HuH-7.5 (cell line): ENCODE measurements around the gene C1RL.

Experiments
- DNase-seq: peaks from one replicate; pipeline ENCODE4 v3.0.0; 2011; ENCODE audit warnings: low spot score

The C1RL gene

GRCh38 chr12:7108796-7109571, at the start of gene C1RL:
C1RL (minus strand) TSS chr12:7109214; CDS start chr12:7109180, 34 bp downstream.
- DNase-seq, result no peak

GRCh38 chr12:7157391-7157790, 48.4 kb upstream of the C1RL start:
- no peak for DNase-seq

- DNase-seq, result no peak
Observed at GRCh38 chr12:7156259-7157197, 47.5 kb upstream of the C1RL start.

GRCh38 chr12:7155471-7156034, 46.5 kb upstream of the C1RL start:
- no peak for DNase-seq

GRCh38 chr12:7154901-7155470, 46.0 kb upstream of the C1RL start:
- DNase-seq, result no peak

- DNase-seq, result no peak
Observed at GRCh38 chr12:7154042-7154441, 45.0 kb upstream of the C1RL start.

GRCh38 chr12:7152818-7153217, 43.8 kb upstream of the C1RL start:
- DNase-seq, result no peak

GRCh38 chr12:7151532-7151931, 42.5 kb upstream of the C1RL start:
- no peak for DNase-seq

- DNase-seq, result no peak
Observed at GRCh38 chr12:7150841-7151240, 41.8 kb upstream of the C1RL start.

- no peak for DNase-seq
Observed at GRCh38 chr12:7150356-7150755, 41.3 kb upstream of the C1RL start.

GRCh38 chr12:7146906-7147305, 37.9 kb upstream of the C1RL start:
- DNase-seq, result no peak

GRCh38 chr12:7146228-7146627, 37.2 kb upstream of the C1RL start:
- DNase-seq, result no peak

- no peak for DNase-seq
Observed at GRCh38 chr12:7145671-7146070, 36.7 kb upstream of the C1RL start.

- no peak for DNase-seq
Observed at GRCh38 chr12:7144414-7145120, 35.6 kb upstream of the C1RL start.

GRCh38 chr12:7143564-7143963, 34.5 kb upstream of the C1RL start:
- no peak for DNase-seq

- DNase-seq, result no peak
Observed at GRCh38 chr12:7142809-7143465, 33.9 kb upstream of the C1RL start.

- DNase-seq, result peak; percentile 67
Observed at GRCh38 chr12:7142056-7142644, 33.1 kb upstream of the C1RL start.

GRCh38 chr12:7141351-7142005, 32.5 kb upstream of the C1RL start:
- no peak for DNase-seq

GRCh38 chr12:7139200-7139599, 30.2 kb upstream of the C1RL start:
- DNase-seq, result no peak

GRCh38 chr12:7137908-7138307, 28.9 kb upstream of the C1RL start:
- no peak for DNase-seq
